NCI-H446 treated with DMSO at 0.1 percent for 48 hours (cell line): ENCODE data around the gene ASTN2.
"Not testable (repeated sequence)": the region's sequence is repeated elsewhere in the genome, so short reads cannot be mapped to it uniquely, and the experiment has no call there.

Experiments used
- DNase-seq: peaks from one replicate; lab custom pipeline; 2025; lab: John Stamatoyannopoulos, UW

The ASTN2 gene

GRCh38 chr9:117076571-117077290, 338.1 kb downstream of the ASTN2 start:
- DNase-seq: no peak

GRCh38 chr9:117075636-117076035, 339.2 kb downstream of the ASTN2 start:
- no peak for DNase-seq

GRCh38 chr9:117074784-117075520, 339.9 kb downstream of the ASTN2 start:
- DNase-seq: peak; percentile 68

- peak; percentile 31 for DNase-seq
Measured at GRCh38 chr9:117074342-117074662, 340.6 kb downstream of the ASTN2 start.

GRCh38 chr9:117073539-117074341, 341.1 kb downstream of the ASTN2 start:
- DNase-seq: peak; percentile 14

- DNase-seq: no peak
Measured at GRCh38 chr9:117073071-117073470, 341.8 kb downstream of the ASTN2 start.

GRCh38 chr9:117072216-117072615, 342.6 kb downstream of the ASTN2 start:
- DNase-seq: no peak

GRCh38 chr9:117071673-117072207, 343.1 kb downstream of the ASTN2 start:
- not testable (repeated sequence) for DNase-seq

- no peak for DNase-seq
Measured at GRCh38 chr9:117063721-117064471, 351.0 kb downstream of the ASTN2 start.

GRCh38 chr9:117060963-117061362, 353.9 kb downstream of the ASTN2 start:
- DNase-seq: no peak

- DNase-seq: no peak
Measured at GRCh38 chr9:117050007-117050406, 364.9 kb downstream of the ASTN2 start.

- no peak for DNase-seq
Measured at GRCh38 chr9:117046666-117047327, 368.1 kb downstream of the ASTN2 start.

GRCh38 chr9:117044241-117044640, 370.6 kb downstream of the ASTN2 start:
- DNase-seq: no peak

- DNase-seq: no peak
Measured at GRCh38 chr9:117043159-117043558, 371.7 kb downstream of the ASTN2 start.

- no peak for DNase-seq
Measured at GRCh38 chr9:117035546-117035945, 379.3 kb downstream of the ASTN2 start.

GRCh38 chr9:117034866-117035265, 380.0 kb downstream of the ASTN2 start:
- DNase-seq: no peak

- peak; percentile 65 for DNase-seq
Measured at GRCh38 chr9:117030254-117030768, 384.5 kb downstream of the ASTN2 start.

GRCh38 chr9:117029341-117029740, 385.5 kb downstream of the ASTN2 start:
- DNase-seq: no peak

- DNase-seq: no peak
Measured at GRCh38 chr9:117028103-117028858, 386.6 kb downstream of the ASTN2 start.

- DNase-seq: no peak
Measured at GRCh38 chr9:117021906-117022305, 393.0 kb downstream of the ASTN2 start.
